DMS 273 (cell line): ENCODE measurements around the gene HUWE1.
A peak's percentile ranks its signal among the peaks of the same experiment; 100 is the strongest.
"Not testable (repeated sequence)": the region's sequence is repeated elsewhere in the genome, so short reads cannot be mapped to it uniquely, and the experiment has no call there.

Source experiments
- DNase-seq: peaks from one replicate; lab custom pipeline; 2025; ENCODE audit not compliant: unreplicated experiment; lab: John Stamatoyannopoulos, UW

HUWE1 gene, protein sequence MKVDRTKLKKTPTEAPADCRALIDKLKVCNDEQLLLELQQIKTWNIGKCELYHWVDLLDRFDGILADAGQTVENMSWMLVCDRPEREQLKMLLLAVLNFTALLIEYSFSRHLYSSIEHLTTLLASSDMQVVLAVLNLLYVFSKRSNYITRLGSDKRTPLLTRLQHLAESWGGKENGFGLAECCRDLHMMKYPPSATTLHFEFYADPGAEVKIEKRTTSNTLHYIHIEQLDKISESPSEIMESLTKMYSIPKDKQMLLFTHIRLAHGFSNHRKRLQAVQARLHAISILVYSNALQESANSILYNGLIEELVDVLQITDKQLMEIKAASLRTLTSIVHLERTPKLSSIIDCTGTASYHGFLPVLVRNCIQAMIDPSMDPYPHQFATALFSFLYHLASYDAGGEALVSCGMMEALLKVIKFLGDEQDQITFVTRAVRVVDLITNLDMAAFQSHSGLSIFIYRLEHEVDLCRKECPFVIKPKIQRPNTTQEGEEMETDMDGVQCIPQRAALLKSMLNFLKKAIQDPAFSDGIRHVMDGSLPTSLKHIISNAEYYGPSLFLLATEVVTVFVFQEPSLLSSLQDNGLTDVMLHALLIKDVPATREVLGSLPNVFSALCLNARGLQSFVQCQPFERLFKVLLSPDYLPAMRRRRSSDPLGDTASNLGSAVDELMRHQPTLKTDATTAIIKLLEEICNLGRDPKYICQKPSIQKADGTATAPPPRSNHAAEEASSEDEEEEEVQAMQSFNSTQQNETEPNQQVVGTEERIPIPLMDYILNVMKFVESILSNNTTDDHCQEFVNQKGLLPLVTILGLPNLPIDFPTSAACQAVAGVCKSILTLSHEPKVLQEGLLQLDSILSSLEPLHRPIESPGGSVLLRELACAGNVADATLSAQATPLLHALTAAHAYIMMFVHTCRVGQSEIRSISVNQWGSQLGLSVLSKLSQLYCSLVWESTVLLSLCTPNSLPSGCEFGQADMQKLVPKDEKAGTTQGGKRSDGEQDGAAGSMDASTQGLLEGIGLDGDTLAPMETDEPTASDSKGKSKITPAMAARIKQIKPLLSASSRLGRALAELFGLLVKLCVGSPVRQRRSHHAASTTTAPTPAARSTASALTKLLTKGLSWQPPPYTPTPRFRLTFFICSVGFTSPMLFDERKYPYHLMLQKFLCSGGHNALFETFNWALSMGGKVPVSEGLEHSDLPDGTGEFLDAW (N-terminal part only)

GRCh38 chrX:53686151-53686885 is at the start of gene HUWE1:
HUWE1 (minus strand) TSS chrX:53686719; CDS start chrX:53654107, 32,612 bp downstream.
- peak; percentile 92 for DNase-seq

DNA sequence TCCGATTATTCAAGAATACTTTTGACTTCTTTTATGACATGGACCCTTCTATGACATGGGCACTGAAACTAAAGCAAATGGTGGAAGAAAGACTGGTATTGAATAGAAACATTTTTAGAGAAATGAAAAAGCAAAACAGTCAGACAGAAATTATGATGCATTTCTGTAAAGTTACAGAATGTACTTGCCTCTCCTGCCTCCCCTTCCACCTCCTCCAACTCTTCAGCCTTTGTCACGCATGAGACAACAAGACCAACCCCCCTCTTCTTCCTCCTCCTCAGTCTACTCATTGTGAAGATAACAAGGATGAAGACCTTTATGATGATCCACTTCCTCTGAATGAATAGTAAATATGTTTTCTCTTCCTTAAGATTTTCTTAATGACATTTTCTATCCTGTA is 46.3 kb upstream of the HUWE1 start:
- DNase-seq, result no peak

GRCh38 chrX:53729751-53730150 is 43.2 kb upstream of the HUWE1 start:
- DNase-seq, result no peak

- no peak for DNase-seq
Observed at GRCh38 chrX:53728506-53728905, 42.0 kb upstream of the HUWE1 start.

DNA sequence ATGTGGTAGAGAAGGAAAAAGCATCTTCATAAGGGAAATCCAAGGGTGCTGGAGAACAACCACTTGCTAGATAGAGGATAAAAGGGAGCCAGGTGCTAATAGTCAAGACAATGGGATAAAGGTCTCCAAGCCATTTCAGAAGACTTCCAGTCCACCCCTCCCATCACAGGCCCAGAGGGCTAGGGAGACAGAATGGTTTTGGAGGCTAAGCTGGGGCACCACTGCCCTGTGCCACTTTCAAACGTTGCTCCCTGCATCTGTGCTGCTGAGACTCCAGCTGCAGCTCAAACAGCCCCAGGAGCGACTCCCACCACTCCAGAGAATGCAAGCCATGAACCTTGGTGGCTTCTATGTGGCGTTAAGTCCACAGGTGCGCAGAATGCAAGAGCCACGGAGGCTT is 38.4 kb upstream of the HUWE1 start:
- DNase-seq, result no peak

DNA sequence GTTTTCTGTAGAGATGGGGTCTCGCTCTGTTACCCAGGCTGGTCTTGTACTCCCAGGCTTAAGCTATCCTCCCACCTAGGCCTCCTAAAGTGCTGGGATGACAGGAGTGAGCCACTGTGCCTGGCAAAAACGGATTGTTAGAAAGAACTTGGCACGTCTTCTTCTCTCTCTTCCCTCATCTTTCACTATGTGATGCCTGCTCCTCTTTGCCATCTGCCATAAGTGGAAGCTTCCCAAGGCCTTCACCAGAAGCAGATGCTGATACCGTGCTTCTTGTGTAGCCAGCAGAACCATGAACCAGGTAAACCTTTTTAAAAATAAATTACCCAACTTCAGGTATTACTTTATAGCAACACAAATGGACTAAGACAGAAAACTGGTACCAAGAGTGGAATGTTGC is 36.9 kb upstream of the HUWE1 start:
- DNase-seq, result peak; percentile 7

DNA sequence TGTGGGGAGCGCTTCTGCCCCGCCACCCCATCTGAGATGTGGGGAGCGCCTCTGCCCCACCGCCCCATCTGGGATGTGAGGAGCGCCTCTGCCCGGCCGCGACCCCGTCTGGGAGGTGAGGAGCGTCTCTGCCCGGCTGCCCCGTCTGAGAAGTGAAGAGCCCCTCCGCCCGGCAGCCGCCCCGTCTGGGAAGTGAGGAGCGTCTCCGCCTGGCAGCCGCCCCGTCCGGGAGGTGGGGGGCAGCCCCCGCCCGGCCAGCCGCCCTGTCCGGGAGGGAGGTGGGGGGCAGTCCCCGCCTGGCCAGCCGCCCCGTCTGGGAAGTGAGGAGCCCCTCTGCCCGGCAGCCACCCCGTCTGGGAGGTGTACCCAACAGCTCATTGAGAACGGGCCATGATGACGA is 35.1 kb upstream of the HUWE1 start:
- DNase-seq, result not testable (repeated sequence)

DNA sequence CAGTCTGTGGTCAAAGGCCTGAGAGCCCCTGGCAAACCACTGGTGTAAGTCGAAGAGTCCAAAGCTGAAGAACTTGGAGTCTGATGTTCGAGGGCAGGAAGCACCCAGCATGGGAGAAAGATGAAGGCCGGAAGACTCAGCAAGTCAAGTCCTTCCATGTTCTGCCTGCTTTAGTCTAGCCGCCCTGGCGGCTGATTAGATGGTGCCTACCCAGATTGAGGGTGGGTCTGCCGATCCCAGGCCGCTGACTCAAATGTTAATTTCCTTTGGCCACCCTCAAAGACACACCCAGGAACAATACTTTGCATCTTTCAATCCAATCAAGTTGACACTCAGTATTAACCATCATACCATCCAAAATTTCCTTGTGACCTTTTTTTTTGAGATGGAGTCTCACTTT is 33.1 kb upstream of the HUWE1 start:
- not testable (repeated sequence) for DNase-seq

- DNase-seq, result no peak
Observed at GRCh38 chrX:53718073-53718472, 31.6 kb upstream of the HUWE1 start.

GRCh38 chrX:53717205-53717604 is 30.7 kb upstream of the HUWE1 start:
- no peak for DNase-seq

GRCh38 chrX:53716328-53717088 is 30.0 kb upstream of the HUWE1 start:
- no peak for DNase-seq

DNA sequence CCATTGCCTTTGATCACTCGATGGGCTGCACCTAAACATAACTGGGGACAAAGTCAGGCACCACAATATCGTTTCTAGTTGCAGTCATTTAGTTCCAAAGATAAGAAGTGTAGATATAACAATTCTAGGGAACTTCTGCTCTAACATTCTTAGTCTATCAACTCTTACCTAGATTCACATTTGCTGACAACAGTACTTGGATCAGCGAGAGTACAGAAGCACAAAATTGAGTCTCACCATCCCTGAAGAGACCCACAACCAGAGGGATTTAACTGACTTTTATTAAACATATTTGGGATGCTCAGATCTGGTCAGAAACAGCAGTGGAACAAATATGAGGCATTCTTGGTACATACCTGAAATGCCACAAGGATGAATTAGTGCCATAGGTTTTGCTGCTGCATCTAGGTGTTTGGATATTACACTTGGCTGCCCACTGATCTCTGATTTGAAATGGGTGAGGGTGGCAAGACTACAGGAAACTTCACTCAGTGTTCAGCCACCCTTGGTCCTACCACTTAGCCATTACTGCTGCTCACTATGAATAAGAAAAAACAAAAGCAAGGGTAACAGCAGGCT is 28.9 kb upstream of the HUWE1 start:
- DNase-seq, result no peak

DNA sequence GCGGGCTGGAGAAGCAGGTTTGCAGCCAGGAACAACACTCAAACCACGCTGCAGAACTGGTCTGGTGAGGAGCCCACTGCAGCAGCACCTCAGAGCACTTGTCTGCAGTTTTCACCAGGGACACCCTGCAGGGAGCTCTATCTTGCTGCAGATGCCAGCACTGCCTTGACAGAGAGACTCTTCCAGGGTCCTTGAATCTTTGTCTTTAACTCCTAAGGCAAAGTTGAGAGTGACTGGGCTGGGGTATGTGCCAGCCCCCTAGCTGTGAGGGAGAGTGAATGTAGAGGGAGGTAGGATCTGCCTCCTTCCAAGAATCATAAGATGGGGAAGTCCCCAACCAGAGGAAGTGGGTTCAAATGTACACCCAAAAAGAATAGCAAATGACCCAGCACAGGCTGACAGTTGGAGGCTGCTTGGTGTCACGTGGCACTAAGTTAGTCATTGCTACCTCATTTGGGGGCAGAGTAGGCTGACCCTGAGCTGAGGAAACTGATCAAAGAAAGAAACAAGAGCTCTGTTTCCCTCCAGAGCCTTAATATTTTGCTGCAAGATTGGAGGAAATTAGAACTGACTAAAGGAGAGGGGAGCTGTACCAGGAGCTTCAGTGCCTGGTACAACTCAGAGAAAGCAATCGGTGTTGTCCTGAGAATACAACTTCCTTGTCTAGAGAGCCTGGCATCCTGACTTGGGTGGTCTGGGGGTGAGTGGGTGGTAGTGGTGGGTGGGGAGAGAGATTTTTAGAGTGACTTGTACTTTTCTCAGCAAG is 28.2 kb upstream of the HUWE1 start:
- DNase-seq, result peak; percentile 9

- DNase-seq, result no peak
Observed at GRCh38 chrX:53713987-53714579, 27.6 kb upstream of the HUWE1 start.

- DNase-seq, result no peak
Observed at GRCh38 chrX:53711436-53711835, 24.9 kb upstream of the HUWE1 start.

- DNase-seq, result no peak
Observed at GRCh38 chrX:53704854-53705253, 18.3 kb upstream of the HUWE1 start.

GRCh38 chrX:53704294-53704693 is 17.8 kb upstream of the HUWE1 start:
- DNase-seq, result no peak

DNA sequence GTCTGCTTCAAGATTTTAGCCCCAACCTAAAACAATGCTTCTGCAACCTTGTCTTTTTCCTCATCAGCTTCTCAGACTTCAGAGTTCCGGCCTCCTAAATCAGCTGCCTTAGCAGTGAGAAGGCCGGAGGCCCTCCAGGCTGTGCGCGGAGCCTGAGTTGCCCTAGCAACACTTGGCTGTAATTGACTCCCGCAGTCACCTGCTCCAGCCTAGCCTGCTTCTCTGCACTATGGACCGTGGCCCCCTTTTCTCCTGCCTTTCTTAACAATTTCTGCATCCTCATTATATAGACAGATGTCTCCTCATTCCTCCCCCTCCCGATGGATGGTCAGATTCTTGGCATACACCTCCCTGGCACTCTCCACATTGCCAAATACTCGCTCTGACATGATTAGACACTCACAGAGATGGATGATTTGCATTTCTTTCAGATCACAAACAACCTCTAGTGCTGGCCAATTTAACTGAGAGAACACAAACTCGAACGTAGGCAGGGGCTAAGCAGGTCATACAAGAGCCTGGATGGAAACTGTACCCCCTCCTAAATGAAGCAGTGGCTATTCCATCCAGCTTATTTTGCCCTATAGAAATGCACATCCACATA is 9.5 kb upstream of the HUWE1 start:
- DNase-seq, result peak; percentile 70
